Thoracic aorta (tissue), 2 donors: ENCODE results near the gene UQCR10. TPM values are rescaled to one million over a fixed set of nuclear protein-coding genes. Genes with fewer than 3 reads are reported as not detected.

Source experiments
- ATAC-seq: fragments of 150-250 bp; one replicate; pipeline ENCODE4 v1.8.0; 2017; ENCODE audit warnings: low read depth; ENCODE audit not compliant: insufficient number of reproducible peaks, low FRiP score
- DNase-seq: peaks from one replicate; pipeline ENCODE4 v3.0.0-alpha.2; 2020; ENCODE audit warnings: low spot score
- H3K27ac ChIP-seq, 2 donors: fragments of 200-600 bp; sonication (generic); 1 replicate in 1 of 2; 2 replicates in 1 of 2; pipeline ENCODE4 v1.5.1; 2016; ENCODE audit warnings: mild to moderate bottlenecking in 2 of 2, moderate library complexity in 2 of 2
- H3K27me3 ChIP-seq: fragments of 200-600 bp; sonication (generic); replicated peaks from 2 replicates; pipeline ENCODE4 v1.6.0; 2016; ENCODE audit warnings: mild to moderate bottlenecking; ENCODE audit not compliant: insufficient read depth
- H3K36me3 ChIP-seq: fragments of 200-600 bp; sonication (generic); one replicate; pipeline ENCODE4 v1.5.1; 2016
- H3K4me1 ChIP-seq, 2 donors: fragments of 200-600 bp; sonication (generic); 1 replicate in 1 of 2; 2 replicates in 1 of 2; pipeline versions ENCODE4 v1.5.1 to v1.6.0; 2016; ENCODE audit warnings: low read depth in 2 of 2, mild to moderate bottlenecking in 1 of 2; ENCODE audit not compliant: control insufficient read depth in 1 of 2
- H3K4me3 ChIP-seq: fragments of 200-600 bp; sonication (generic); 2 replicates; pipeline ENCODE4 v1.5.1; 2016; ENCODE audit warnings: mild to moderate bottlenecking
- H3K9me3 ChIP-seq: fragments of 200-600 bp; sonication (generic); 2 replicates; pipeline ENCODE4 v1.5.1; 2016
- CTCF ChIP-seq: fragments of 200-600 bp; sonication (generic); IDR thresholded peaks from one replicate; pipeline ENCODE4 v1.5.1; 2019; ENCODE audit warnings: antibody characterized with exemption
- total RNA-seq, 2 donors: library from RNA; depleted of rRNA; stranded (reverse); fragments of >200 nt; gene quantifications; one replicate each; pipeline versions ENCODE4 v1.1.0 to v1.2.3, GENCODE V29; 2016

UQCR10 gene
- total RNA-seq, 2 donors from 2014 or later, result 12.2 to 43.1 TPM

- H3K27ac ChIP-seq, result peak overlapping the region in 1 of 2 donors; percentile 73
- DNase-seq, result no peak
- no peak for TF ChIP-seq CTCF
Measured at GRCh38 chr22:29765905-29766631, 1.1 kb upstream of the UQCR10 start.

GRCh38 chr22:29766632-29767170 lies 468 bp upstream of the UQCR10 start, which contains the start of gene ZMAT5:
Gene ZMAT5, minus strand, starts transcription at chr22:29767007. Its CDS starts 18,463 bp downstream, at chr22:29748544.
- H3K4me1 ChIP-seq, result peaks cover 13 to 22% of the 10 kb centered on the region in 2 donors
- no peak for TF ChIP-seq CTCF
- H3K27ac ChIP-seq, result peak within 1 kb of the TSS; percentile 55 to 73
- H3K4me3 ChIP-seq, result peak within 1 kb of the TSS; percentile 87
- ATAC-seq (peak; percentile 99), DNase-seq (peak; percentile 82)
- no peaks in the 10 kb centered on the region for H3K9me3 ChIP-seq
- no peaks in the 10 kb centered on the region for H3K27me3 ChIP-seq
- peaks cover 19% of the 10 kb centered on the region for H3K36me3 ChIP-seq

More at GRCh38 chr22:29765905-29766631, 1.1 kb upstream of the UQCR10 start:
- no peak for ATAC-seq
- peaks cover 13 to 22% of the 10 kb centered on the region in 2 donors for H3K4me1 ChIP-seq
- H3K36me3 ChIP-seq, result peaks cover 19% of the 10 kb centered on the region
- H3K9me3 ChIP-seq, result no peaks in the 10 kb centered on the region
- H3K27me3 ChIP-seq, result no peaks in the 10 kb centered on the region
- H3K4me3 ChIP-seq, result peak overlapping the region; percentile 87

- no peaks in the 10 kb centered on the region for H3K9me3 ChIP-seq
- peaks cover 13 to 22% of the 10 kb centered on the region in 2 donors for H3K4me1 ChIP-seq
- ATAC-seq (no peak), DNase-seq (no peak)
- TF ChIP-seq CTCF, result no peak
- H3K36me3 ChIP-seq, result peaks cover 19% of the 10 kb centered on the region
- H3K27ac ChIP-seq, result no peak overlapping the region
- peak overlapping the region; percentile 87 for H3K4me3 ChIP-seq
- no peaks in the 10 kb centered on the region for H3K27me3 ChIP-seq
Measured at GRCh38 chr22:29768052-29768693, 1.0 kb downstream of the UQCR10 start.

GRCh38 chr22:29769723-29770321 lies 2.7 kb downstream of the UQCR10 start:
- Histone ChIP-seq H3K27me3 (no peaks in the 10 kb centered on the region), H3K36me3 (peaks cover 19% of the 10 kb centered on the region), H3K4me3 (no peak overlapping the region), H3K4me1 (peaks cover 13 to 22% of the 10 kb centered on the region in 2 donors), H3K27ac (no peak overlapping the region), H3K9me3 (no peaks in the 10 kb centered on the region)
- ATAC-seq (no peak), DNase-seq (no peak)
- no peak for TF ChIP-seq CTCF

- Histone ChIP-seq H3K27ac (no peak overlapping the region), H3K4me1 (peaks cover 7 to 13% of the 10 kb centered on the region in 2 donors), H3K36me3 (peaks cover 19% of the 10 kb centered on the region), H3K9me3 (no peaks in the 10 kb centered on the region), H3K27me3 (no peaks in the 10 kb centered on the region), H3K4me3 (no peak overlapping the region)
- DNase-seq (no peak), ATAC-seq (no peak)
- TF ChIP-seq CTCF, result no peak
Measured at GRCh38 chr22:29772170-29772641, 5.0 kb downstream of the UQCR10 start.
